BJ (cell line): ENCODE data around the gene TARP.
A peak's percentile ranks its signal among the peaks of the same experiment; 100 is the strongest.

Source experiments
- CTCF ChIA-PET: fragments of 350-600 bp; formaldehyde crosslinking; extraction: SDS; loops from one replicate; lab custom pipeline; 2021; ENCODE audit warnings: antibody characterized with exemption, inconsistent platforms; lab: Yijun Ruan, JAX
- POLR2A ChIA-PET: fragments of 300-600 bp; sonication (Branson Sonifier 250); formaldehyde crosslinking; extraction: SDS; loops from one replicate; lab custom pipeline; 2021; ENCODE audit warnings: antibody characterized with exemption; lab: Charles Lee
- DNase-seq: peaks from one replicate; pipeline ENCODE4 v3.0.0-alpha.2; 2011; ENCODE audit warnings: low read depth
- H3K27me3 ChIP-seq: 2 replicates; pipeline ENCODE4 v1.6.0; 2011; ENCODE audit warnings: low read length; ENCODE audit not compliant: control insufficient read depth, insufficient read depth
- H3K36me3 ChIP-seq: 2 replicates; pipeline ENCODE4 v1.5.1; 2011; ENCODE audit warnings: low read length; ENCODE audit not compliant: control insufficient read depth, insufficient read depth
- H3K4me3 ChIP-seq: 2 replicates; pipeline ENCODE4 v1.5.1; 2011; ENCODE audit warnings: low read depth, mild to moderate bottlenecking, control low read depth, low read length
- TF ChIP-seq, protein P1 (sequence below): IDR thresholded peaks from 2 replicates; pipeline ENCODE4 v1.5.1; 2011; ENCODE audit warnings: low read depth, mild to moderate bottlenecking, control low read depth, inconsistent platforms, low read length, moderate library complexity; ENCODE audit not compliant: insufficient read depth

TARP gene

DNA sequence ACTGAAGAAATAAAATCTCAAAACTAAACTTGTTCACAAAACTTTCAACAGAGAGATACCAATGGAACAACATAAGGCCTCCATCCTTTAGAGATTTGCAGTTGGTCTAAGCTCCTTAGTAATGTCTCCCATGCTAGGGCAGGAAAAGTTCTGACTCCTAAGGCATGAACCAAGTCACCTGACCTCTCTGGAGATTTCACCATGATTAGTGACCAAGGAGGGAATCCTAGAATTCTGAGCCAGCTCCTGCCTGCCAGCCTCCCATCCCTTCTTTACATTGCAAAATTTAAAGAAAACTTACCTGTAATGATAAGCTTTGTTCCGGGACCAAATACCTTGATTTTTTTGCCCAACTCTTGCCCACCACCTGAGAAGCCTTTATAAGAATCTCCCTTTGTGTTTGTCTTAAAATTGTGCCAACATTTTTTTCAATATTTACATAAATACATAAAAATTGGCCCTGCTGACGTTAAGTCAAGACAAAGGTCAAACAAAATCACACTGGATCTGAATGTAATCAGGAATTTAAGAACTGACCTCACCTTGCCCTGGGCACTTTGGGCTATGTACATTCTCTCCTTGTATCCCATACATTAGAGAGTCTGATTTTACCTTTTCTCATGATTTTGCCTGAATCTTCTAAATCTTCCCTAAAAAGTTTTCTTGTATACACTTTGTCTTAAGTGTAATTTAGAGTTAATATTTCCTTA is at the start of gene TARP:
TSS of gene TARP (minus strand) at position 351 of the 710 bp plus-strand sequence.
- H3K4me3 ChIP-seq = no peak within 1 kb of the TSS
- no peak for DNase-seq
- no peaks in the 10 kb centered on the region for H3K27me3 ChIP-seq
- ChIA-PET POLR2A (no interaction called here), CTCF (interaction anchor here (0.9 to 1.0 kb wide), 2 partner anchors 14 to 50 kb away, joined by 4 read pairs; no protein-coding TSS in a partner anchor)
- TF ChIP-seq, protein P1, sequence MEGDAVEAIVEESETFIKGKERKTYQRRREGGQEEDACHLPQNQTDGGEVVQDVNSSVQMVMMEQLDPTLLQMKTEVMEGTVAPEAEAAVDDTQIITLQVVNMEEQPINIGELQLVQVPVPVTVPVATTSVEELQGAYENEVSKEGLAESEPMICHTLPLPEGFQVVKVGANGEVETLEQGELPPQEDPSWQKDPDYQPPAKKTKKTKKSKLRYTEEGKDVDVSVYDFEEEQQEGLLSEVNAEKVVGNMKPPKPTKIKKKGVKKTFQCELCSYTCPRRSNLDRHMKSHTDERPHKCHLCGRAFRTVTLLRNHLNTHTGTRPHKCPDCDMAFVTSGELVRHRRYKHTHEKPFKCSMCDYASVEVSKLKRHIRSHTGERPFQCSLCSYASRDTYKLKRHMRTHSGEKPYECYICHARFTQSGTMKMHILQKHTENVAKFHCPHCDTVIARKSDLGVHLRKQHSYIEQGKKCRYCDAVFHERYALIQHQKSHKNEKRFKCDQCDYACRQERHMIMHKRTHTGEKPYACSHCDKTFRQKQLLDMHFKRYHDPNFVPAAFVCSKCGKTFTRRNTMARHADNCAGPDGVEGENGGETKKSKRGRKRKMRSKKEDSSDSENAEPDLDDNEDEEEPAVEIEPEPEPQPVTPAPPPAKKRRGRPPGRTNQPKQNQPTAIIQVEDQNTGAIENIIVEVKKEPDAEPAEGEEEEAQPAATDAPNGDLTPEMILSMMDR = no peak
- no peaks in the 10 kb centered on the region for H3K36me3 ChIP-seq

DNA sequence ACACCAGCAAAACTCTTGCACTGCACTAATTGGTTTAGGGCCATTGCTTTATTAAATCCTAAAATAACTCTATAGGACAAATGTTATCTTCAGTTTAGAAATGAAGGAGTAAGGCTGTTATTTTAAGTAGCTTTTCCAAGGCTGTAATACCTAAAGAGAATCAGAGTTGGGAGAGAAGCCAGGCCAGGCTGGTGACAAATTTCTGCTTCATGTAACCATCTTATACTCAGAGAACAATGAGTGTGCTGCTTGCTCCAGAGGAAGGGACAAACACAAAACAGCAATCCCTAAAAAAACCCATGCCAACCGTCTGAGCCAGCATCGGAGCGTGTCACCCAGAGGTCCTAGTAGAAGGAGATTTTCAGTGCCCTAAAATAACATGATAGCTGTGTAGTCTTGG is 49.7 kb upstream of the TARP start:
- CTCF ChIA-PET = interaction anchor here (0.9 to 8.0 kb wide), 8 partner anchors 8 to 421 kb away, joined by 3 to 72 read pairs (median 10); no protein-coding TSS in a partner anchor
- no peak overlapping the region for H3K4me3 ChIP-seq
- DNase-seq = no peak
- TF ChIP-seq, protein P1 = no peak
- no peaks in the 10 kb centered on the region for H3K36me3 ChIP-seq
- POLR2A ChIA-PET = no interaction called here
- H3K27me3 ChIP-seq = no peaks in the 10 kb centered on the region; the same call in 1 of the 2 replicates

DNA sequence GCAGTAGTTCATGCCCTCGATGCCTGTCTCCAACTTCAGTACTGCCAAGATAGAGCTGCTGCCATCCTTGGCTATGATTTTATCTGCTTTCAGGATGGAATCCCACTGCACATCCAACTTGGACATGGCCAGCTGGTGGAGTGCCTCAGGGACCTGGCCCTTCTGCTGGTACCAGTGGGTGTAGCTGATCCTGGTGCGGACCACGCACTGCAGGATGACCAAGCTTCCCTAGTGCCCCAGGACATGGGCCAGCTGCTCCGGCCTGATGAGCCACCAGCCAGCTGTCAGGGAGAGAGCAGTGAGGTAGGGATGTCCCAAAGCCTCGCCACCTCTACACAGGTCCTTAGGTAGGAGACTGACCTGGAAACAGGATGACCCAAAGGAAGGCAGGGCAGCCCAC is 49.0 kb upstream of the TARP start:
- H3K36me3 ChIP-seq = no peaks in the 10 kb centered on the region
- TF ChIP-seq, protein P1 = no peak
- ChIA-PET POLR2A (no interaction called here), CTCF (interaction anchor here (1.5 to 8.0 kb wide), 8 partner anchors 8 to 214 kb away, joined by 8 to 72 read pairs (median 16); no protein-coding TSS in a partner anchor)
- no peaks in the 10 kb centered on the region for H3K27me3 ChIP-seq
- H3K4me3 ChIP-seq = no peak overlapping the region
- no peak for DNase-seq

DNA sequence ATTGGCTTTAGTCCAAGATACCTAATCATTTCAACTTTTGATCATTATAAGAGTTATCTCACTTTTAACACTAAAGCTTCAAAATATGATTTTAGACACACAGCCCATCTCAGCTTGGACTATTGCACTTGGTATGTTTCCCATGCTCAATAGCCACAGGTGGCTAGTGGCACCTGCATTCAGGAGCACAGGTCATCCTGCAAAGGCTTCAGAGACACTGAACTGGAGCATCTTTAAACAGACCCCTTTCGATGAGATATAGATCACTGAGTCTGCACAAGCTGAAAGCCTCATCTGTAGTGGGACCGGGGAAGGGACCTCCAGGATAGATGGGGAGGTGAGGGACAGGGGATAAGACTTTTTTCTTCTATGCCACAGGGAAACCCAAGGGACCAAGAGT is 48.5 kb upstream of the TARP start:
- TF ChIP-seq, protein P1 = no peak
- Histone ChIP-seq H3K4me3 (no peak overlapping the region), H3K27me3 (no peaks in the 10 kb centered on the region), H3K36me3 (no peaks in the 10 kb centered on the region)
- ChIA-PET CTCF (interaction anchor here (1.0 to 8.0 kb wide), 9 partner anchors 9 to 421 kb away, joined by 4 to 72 read pairs (median 11); no protein-coding TSS in a partner anchor), POLR2A (interaction anchor here (1.0 kb wide), 1 partner anchor 14 kb away, joined by 4 read pairs; no protein-coding TSS in a partner anchor)
- no peak for DNase-seq

DNA sequence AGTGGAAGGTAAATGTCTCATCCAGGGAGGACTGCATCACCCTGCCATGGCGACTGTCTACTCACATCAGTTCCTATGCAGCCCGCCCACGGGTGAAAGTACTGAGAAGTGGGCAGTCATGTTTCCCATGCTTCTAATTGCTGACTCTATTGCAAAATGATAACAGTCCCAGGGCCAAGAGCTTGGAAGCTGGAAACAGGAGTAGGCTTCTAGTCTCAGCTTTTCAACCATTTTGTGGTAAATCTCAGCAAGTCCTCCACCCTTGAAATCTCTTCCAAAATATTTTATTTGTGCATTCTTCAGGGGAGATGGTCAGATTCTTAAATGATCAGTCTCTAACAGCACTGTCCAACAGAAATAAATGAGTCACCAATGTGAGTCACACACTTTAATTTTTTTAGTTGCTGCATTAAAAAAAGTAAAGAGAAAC is 48.1 kb upstream of the TARP start:
- CTCF ChIA-PET = interaction anchor here (1.0 to 8.0 kb wide), 9 partner anchors 9 to 420 kb away, joined by 4 to 72 read pairs (median 11); no protein-coding TSS in a partner anchor
- POLR2A ChIA-PET = interaction anchor here (1.0 kb wide), 1 partner anchor 14 kb away, joined by 4 read pairs; no protein-coding TSS in a partner anchor
- Histone ChIP-seq H3K36me3 (no peaks in the 10 kb centered on the region), H3K27me3 (no peaks in the 10 kb centered on the region), H3K4me3 (no peak overlapping the region)
- TF ChIP-seq, protein P1 = no peak
- peak; percentile 90 for DNase-seq
